ENCODE data around the gene POU6F1.

Gene POU6F1

DNA sequence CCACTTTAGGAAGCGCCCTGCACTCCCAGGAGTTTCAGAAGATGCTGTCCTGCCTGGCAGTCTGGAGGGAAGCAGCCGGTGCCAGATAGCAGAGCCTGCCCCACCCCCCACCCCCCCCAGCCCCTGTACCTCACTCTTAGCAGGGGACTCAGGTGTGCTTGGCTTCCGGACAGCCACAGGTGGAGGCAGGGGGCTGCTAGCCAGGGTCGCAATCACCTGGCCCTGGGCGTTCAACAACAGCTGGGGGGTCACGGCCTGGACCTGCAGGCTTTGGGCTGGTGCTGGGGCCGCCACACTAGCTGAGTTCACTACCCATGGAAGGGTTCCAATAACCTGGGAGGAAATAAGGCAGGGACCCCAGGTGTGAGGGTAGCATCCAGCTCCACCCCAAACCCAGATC, 22.0 kb downstream of the POU6F1 start:
- ChIA-PET POLR2A (ENCODE audit: low non-redundant PET) (no interaction called here), CTCF (no interaction called here)
- no peak for DNase-seq (ENCODE audit: low spot score)
- TF ChIP-seq, protein P1, sequence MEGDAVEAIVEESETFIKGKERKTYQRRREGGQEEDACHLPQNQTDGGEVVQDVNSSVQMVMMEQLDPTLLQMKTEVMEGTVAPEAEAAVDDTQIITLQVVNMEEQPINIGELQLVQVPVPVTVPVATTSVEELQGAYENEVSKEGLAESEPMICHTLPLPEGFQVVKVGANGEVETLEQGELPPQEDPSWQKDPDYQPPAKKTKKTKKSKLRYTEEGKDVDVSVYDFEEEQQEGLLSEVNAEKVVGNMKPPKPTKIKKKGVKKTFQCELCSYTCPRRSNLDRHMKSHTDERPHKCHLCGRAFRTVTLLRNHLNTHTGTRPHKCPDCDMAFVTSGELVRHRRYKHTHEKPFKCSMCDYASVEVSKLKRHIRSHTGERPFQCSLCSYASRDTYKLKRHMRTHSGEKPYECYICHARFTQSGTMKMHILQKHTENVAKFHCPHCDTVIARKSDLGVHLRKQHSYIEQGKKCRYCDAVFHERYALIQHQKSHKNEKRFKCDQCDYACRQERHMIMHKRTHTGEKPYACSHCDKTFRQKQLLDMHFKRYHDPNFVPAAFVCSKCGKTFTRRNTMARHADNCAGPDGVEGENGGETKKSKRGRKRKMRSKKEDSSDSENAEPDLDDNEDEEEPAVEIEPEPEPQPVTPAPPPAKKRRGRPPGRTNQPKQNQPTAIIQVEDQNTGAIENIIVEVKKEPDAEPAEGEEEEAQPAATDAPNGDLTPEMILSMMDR (conservative IDR thresholded peaks at IDR 0.05; ENCODE audit: low read depth), result no peak
- no peak overlapping the region for H3K27ac ChIP-seq

DNA sequence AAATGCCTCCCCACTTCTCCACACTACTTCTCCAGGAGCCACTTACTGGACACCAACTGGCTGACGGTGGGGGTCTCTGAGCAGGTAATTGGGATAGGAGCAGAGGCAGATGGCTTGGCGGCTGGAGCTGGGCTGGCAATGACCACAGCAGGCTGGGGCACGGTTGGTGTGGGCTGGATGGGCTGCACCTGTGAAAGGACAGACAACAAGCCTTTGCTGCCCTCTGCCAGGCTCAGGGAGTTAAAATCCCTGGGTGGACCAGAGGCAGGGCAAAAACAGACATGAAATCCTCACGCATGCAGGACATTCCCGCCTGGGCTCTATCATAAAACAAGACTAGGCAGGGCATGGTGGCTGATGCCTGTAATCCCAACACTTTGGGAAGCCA, 25.6 kb downstream of the POU6F1 start:
- H3K27ac ChIP-seq, result no peak overlapping the region
- ChIA-PET CTCF (no interaction called here), POLR2A (ENCODE audit: low non-redundant PET) (no interaction called here)
- TF ChIP-seq, protein P1 (conservative IDR thresholded peaks at IDR 0.05; ENCODE audit: low read depth), result no peak
- DNase-seq (ENCODE audit: low spot score), result no peak

DNA sequence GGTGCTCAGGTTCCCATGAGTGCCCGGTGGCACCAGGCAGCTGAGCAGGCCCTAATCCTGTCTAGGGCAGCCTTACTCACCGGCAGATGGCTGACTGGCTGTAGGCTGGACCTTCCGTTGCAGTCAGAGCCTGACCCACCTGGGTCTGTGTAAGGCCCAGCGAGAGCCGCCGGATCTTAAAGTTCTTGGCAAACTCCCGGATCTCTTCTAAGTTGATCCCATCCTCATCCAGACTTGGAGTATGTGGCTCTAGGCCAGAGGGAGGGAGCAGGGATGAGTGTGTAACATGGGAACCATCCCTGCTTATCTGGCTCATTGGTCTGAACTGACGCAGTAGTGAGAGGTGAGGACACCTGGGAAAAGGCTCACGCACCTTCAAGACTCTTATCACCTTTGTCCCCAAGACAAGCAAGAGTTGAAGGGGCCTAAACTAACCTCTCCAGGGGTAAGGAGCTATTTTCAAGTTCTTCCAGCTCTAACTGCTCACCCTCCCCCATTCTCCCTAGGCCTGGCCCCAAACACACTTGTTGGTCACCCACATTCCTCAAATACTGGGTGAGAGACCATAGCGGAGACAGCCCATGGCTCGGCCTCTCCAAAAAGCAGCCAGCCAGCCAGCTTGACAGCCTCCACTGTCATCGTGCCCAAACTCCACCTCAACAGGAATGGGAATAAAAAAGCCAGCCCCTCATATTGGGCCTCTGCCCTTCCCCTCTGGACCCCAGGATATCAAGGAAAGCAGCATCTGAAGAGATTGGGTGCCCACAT, 26.2 kb downstream of the POU6F1 start:
- ChIA-PET CTCF (no interaction called here), POLR2A (ENCODE audit: low non-redundant PET) (no interaction called here)
- DNase-seq (ENCODE audit: low spot score), result no peak
- no peak overlapping the region for H3K27ac ChIP-seq
- TF ChIP-seq, protein P1 (conservative IDR thresholded peaks at IDR 0.05; ENCODE audit: low read depth), result no peak

DNA sequence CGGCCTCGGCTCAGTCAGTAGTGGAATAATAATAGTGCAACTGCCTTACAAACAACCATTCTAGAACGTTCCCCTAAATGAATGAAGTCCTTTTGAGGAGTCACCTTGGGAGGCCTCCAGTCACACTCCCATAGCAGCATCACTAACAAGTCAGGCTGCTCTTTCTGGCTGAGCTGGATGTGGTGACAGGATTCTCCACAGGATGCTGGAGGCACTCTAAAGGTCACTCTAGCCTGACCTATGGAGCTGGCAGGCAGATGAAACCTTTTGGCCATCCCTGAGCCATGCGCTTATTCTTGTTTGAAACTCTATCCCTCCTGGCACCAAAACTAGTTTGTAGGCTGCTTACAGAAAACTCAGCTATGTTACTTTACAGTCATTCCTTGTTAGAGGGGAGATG, 27.0 kb downstream of the POU6F1 start:
- TF ChIP-seq, protein P1 (conservative IDR thresholded peaks at IDR 0.05; ENCODE audit: low read depth), result no peak
- H3K27ac ChIP-seq, result no peak overlapping the region
- DNase-seq (ENCODE audit: low spot score), result no peak
- ChIA-PET CTCF (no interaction called here), POLR2A (ENCODE audit: low non-redundant PET) (interaction anchor here (0.6 kb wide), 1 partner anchor 26 kb away, joined by 3 read pairs; no protein-coding TSS in a partner anchor)

DNA sequence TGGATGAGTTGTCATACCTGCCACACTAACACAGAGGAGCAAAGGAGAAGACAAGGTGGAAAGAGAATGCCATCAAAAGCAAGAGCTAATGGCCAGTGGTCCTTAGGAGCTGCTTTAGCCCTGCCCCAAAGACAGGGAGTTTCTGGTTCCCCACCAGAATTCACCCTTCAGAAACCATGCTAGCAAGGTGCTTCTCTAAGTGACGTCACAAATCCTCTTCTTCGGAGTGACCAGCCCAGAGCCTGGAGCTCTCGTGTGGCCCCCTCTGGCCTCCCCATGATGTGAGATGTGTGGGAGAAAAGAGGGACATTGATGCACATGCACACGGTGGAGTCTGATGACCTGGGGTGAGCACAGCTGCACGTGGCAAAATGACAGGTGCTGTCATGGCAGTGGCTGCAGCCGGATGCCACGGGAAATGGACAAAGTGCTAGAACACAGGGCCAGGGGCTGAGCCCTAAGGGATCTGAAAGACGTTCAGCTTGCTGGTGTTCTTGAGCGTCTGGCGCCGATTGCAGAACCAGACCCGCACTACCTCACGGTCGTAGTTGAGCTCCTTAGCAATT, 28.0 kb downstream of the POU6F1 start:
- TF ChIP-seq, protein P1 (conservative IDR thresholded peaks at IDR 0.05; ENCODE audit: low read depth), result no peak
- ChIA-PET CTCF (interaction anchor here (0.5 to 1.2 kb wide), 2 partner anchors 151 to 758 kb away, joined by 3 read pairs; no protein-coding TSS in a partner anchor), POLR2A (ENCODE audit: low non-redundant PET) (interaction anchor here (0.6 kb wide), 1 partner anchor 25 kb away, joined by 3 read pairs; no protein-coding TSS in a partner anchor)
- no peak for DNase-seq (ENCODE audit: low spot score)
- no peak overlapping the region for H3K27ac ChIP-seq

DNA sequence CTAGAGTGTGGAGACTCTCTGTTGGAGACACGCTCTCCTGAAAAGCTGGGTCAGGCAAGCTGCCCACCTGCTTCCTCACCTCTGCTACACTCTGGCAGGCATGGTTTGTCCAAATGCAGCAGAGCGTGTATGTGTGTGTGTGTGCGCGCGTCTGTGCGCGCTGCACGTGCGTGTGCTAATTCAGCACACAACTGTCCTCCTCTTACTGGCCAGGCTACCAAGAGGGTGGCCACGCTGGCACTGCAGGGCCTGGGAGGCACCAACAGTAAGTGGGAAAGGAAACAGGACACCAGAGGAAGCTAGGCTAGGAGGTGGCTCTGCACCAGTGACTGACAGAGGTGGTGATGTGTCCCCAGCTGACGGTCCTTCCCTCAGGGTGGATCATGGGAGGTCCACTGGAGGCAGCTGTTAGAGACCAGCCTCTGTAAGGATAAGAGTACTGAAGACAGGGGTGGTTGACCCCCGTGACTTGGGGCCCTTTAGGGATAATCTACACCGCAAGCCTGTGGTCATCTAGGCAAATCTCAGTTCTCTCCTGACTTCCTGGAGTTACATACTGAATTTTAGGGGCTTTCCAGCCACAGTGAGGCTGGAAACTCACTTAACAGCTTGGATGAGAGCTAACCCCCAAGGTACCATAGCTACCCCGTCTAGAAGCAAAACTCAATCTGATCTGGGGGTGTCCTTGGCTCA, 29.4 kb downstream of the POU6F1 start:
- CTCF ChIA-PET, result interaction anchor here (0.7 kb wide), 1 partner anchor 87 kb away, joined by 3 read pairs; no protein-coding TSS in a partner anchor

More for the DNA sequence above, 29.4 kb downstream of the POU6F1 start:
- TF ChIP-seq, protein P1 (conservative IDR thresholded peaks at IDR 0.05; ENCODE audit: low read depth), result no peak
- H3K27ac ChIP-seq, result no peak overlapping the region
- POLR2A ChIA-PET (ENCODE audit: low non-redundant PET), result no interaction called here
- DNase-seq (ENCODE audit: low spot score), result no peak

Measured in RWPE1 (cell line).